ENCODE measurements around the gene PPRC1. TPM values are rescaled to one million over a fixed set of nuclear protein-coding genes. Genes with fewer than 3 reads are reported as not detected.

Gene PPRC1
- total and polyA plus RNA-seq, 4 donors: 4.9 to 10.1 (median 8.7) TPM

DNA sequence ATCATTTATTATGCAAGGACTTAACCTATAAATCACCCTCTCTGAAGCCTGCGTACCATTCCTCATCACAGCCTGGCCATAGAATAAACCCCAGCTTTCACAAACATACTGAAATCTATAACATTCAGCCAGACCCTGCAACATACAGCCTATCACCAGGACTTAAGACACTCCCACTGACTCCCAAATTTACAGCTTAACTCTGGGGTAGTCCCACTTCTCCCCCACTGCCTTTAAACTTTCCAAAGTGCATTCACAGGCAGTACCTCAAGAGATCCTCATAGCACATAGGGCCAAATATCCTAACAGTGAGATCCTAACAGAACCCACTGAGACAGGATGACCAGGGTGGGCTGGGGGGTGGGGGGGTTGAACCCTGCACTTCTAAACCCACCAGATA is 16.2 kb upstream of the PPRC1 start:
- H3K9ac ChIP-seq (ENCODE audit: low read depth in 1 of 2, low read length in 2 of 2): peak overlapping the region in 1 of 2 donors; percentile 9
- H3K4me3 ChIP-seq (ENCODE audit: low read depth in 1 of 3, low read length in 3 of 3): no peak overlapping the region
- no peaks in the 10 kb centered on the region for H3K36me3 ChIP-seq (ENCODE audit: control insufficient read depth in 4 of 4, insufficient read depth in 3 of 4, low read depth in 1 of 4, low read length in 3 of 4)
- peak overlapping the region in 1 of 2 donors; percentile 91 for H3K27ac ChIP-seq (ENCODE audit: low read depth in 1 of 2, low read length in 2 of 2)
- H3K4me1 ChIP-seq (ENCODE audit: control insufficient read depth in 4 of 4, insufficient read depth in 4 of 4, low read length in 3 of 4): peaks cover 17 to 70% (median 52%) of the 10 kb centered on the region in 4 donors
- TF ChIP-seq, protein P1, sequence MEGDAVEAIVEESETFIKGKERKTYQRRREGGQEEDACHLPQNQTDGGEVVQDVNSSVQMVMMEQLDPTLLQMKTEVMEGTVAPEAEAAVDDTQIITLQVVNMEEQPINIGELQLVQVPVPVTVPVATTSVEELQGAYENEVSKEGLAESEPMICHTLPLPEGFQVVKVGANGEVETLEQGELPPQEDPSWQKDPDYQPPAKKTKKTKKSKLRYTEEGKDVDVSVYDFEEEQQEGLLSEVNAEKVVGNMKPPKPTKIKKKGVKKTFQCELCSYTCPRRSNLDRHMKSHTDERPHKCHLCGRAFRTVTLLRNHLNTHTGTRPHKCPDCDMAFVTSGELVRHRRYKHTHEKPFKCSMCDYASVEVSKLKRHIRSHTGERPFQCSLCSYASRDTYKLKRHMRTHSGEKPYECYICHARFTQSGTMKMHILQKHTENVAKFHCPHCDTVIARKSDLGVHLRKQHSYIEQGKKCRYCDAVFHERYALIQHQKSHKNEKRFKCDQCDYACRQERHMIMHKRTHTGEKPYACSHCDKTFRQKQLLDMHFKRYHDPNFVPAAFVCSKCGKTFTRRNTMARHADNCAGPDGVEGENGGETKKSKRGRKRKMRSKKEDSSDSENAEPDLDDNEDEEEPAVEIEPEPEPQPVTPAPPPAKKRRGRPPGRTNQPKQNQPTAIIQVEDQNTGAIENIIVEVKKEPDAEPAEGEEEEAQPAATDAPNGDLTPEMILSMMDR (IDR thresholded peaks at IDR 0.05; ENCODE audit: low read depth, low read length, missing input control): no peak
- H3K9me3 ChIP-seq (ENCODE audit: control insufficient read depth in 4 of 4, low read length in 3 of 4): no peaks in the 10 kb centered on the region
- no peak for DNase-seq (ENCODE audit: low spot score)
- WGBS: 92% methylated on average over 1 of the region's 1 CpG
- no peaks in the 10 kb centered on the region for H3K27me3 ChIP-seq (ENCODE audit: control insufficient read depth in 4 of 4, insufficient read depth in 4 of 4, low read length in 3 of 4)

DNA sequence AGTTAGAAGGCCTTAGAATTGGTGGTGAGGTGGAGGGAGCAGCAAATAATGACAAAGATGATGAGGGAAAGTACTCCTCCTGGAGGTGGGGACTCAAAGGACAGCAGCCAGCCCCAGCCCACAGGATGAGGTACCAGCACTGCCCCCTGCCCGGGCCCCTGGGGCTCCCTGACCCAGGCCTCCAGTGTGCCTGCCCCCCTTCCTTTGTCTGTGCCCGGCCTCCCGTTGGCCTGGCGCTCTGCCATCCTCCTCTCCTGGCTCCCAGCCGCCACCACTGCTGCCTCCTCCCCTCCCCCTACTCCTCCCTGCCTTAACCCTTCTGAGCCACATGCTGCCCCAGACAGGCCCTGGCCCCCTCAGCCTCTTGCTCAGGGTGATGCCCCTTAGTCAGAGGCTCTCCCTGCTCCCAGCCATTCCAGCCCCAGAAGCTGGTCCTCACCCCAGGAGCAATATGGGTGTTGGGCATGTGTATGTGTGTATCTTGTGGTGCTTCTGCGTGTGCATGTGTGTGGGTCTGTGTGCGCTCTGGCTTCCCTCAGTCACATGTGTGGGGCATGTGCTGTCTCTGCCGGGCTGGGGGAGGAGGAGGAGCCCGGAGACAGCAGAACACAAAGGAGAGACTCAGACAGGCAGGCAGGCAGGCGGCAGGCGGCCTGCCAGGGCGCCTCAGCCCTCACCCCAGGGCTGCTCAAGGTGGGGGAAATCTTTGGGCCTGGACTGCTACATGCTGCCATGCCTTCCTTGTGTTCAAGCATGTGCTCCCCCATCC is 15.3 kb upstream of the PPRC1 start:
- H3K36me3 ChIP-seq (ENCODE audit: control insufficient read depth in 4 of 4, insufficient read depth in 3 of 4, low read depth in 1 of 4, low read length in 3 of 4): no peaks in the 10 kb centered on the region
- H3K9ac ChIP-seq (ENCODE audit: low read depth in 1 of 2, low read length in 2 of 2): peak overlapping the region in 1 of 2 donors; percentile 30
- 16% methylated on average over 12 of the region's 12 CpGs for WGBS
- peaks cover 17 to 70% (median 52%) of the 10 kb centered on the region in 4 donors for H3K4me1 ChIP-seq (ENCODE audit: control insufficient read depth in 4 of 4, insufficient read depth in 4 of 4, low read length in 3 of 4)
- no peak for TF ChIP-seq TAF1 (conservative IDR thresholded peaks at IDR 0.05)
- TF ChIP-seq HNF4G (IDR thresholded peaks at IDR 0.05): no peak
- TF ChIP-seq, protein P2, sequence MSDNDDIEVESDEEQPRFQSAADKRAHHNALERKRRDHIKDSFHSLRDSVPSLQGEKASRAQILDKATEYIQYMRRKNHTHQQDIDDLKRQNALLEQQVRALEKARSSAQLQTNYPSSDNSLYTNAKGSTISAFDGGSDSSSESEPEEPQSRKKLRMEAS (IDR thresholded peaks at IDR 0.05): no peak
- TF ChIP-seq, protein P1 (IDR thresholded peaks at IDR 0.05; ENCODE audit: low read depth, low read length, missing input control): no peak
- TF ChIP-seq FOXA2 (IDR thresholded peaks at IDR 0.05): no peak
- no peak for TF ChIP-seq SP1 (IDR thresholded peaks at IDR 0.05)
- TF ChIP-seq EGR1 (IDR thresholded peaks at IDR 0.05; ENCODE audit: low read depth in 2 of 2): no peak
- no peak for TF ChIP-seq FOXA1 (IDR thresholded peaks at IDR 0.05)
- no peak for TF ChIP-seq RXRA (IDR thresholded peaks at IDR 0.05)
- TF ChIP-seq, protein P3, sequence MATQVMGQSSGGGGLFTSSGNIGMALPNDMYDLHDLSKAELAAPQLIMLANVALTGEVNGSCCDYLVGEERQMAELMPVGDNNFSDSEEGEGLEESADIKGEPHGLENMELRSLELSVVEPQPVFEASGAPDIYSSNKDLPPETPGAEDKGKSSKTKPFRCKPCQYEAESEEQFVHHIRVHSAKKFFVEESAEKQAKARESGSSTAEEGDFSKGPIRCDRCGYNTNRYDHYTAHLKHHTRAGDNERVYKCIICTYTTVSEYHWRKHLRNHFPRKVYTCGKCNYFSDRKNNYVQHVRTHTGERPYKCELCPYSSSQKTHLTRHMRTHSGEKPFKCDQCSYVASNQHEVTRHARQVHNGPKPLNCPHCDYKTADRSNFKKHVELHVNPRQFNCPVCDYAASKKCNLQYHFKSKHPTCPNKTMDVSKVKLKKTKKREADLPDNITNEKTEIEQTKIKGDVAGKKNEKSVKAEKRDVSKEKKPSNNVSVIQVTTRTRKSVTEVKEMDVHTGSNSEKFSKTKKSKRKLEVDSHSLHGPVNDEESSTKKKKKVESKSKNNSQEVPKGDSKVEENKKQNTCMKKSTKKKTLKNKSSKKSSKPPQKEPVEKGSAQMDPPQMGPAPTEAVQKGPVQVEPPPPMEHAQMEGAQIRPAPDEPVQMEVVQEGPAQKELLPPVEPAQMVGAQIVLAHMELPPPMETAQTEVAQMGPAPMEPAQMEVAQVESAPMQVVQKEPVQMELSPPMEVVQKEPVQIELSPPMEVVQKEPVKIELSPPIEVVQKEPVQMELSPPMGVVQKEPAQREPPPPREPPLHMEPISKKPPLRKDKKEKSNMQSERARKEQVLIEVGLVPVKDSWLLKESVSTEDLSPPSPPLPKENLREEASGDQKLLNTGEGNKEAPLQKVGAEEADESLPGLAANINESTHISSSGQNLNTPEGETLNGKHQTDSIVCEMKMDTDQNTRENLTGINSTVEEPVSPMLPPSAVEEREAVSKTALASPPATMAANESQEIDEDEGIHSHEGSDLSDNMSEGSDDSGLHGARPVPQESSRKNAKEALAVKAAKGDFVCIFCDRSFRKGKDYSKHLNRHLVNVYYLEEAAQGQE (IDR thresholded peaks at IDR 0.05): no peak
- TF ChIP-seq NR2F2 (IDR thresholded peaks at IDR 0.05): no peak
- no peak for TF ChIP-seq RAD21 (IDR thresholded peaks at IDR 0.05)
- no peak for TF ChIP-seq HNF4A (conservative IDR thresholded peaks at IDR 0.05)
- TF ChIP-seq YY1 (IDR thresholded peaks at IDR 0.05): no peak
- no peak for TF ChIP-seq JUND (IDR thresholded peaks at IDR 0.05)
- TF ChIP-seq, protein P4, sequence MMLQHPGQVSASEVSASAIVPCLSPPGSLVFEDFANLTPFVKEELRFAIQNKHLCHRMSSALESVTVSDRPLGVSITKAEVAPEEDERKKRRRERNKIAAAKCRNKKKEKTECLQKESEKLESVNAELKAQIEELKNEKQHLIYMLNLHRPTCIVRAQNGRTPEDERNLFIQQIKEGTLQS (IDR thresholded peaks at IDR 0.05): no peak
- DNase-seq (ENCODE audit: low spot score): peak; percentile 80
- H3K9me3 ChIP-seq (ENCODE audit: control insufficient read depth in 4 of 4, low read length in 3 of 4): no peaks in the 10 kb centered on the region
- no peaks in the 10 kb centered on the region for H3K27me3 ChIP-seq (ENCODE audit: control insufficient read depth in 4 of 4, insufficient read depth in 4 of 4, low read length in 3 of 4)
- peak overlapping the region in 1 of 3 donors; percentile 22 for H3K4me3 ChIP-seq (ENCODE audit: low read depth in 1 of 3, low read length in 3 of 3)
- H3K27ac ChIP-seq (ENCODE audit: low read depth in 1 of 2, low read length in 2 of 2): peak overlapping the region; percentile 91 to 93
